Muscle layer of colon (tissue), 2 donors: Measurements from ENCODE around the gene PFDN6.
A peak's percentile ranks its signal among the peaks of the same experiment; 100 is the strongest.
"Not testable (repeated sequence)": the region's sequence is repeated elsewhere in the genome, so short reads cannot be mapped to it uniquely, and the experiment has no call there.

Source experiments
- H3K27ac ChIP-seq: one replicate; pipeline ENCODE4 v1.7.0; 2013; ENCODE audit warnings: low read depth, mild to moderate bottlenecking, low read length, moderate library complexity
- H3K27me3 ChIP-seq, 2 donors: one replicate each; pipeline ENCODE4 v1.7.0; 2013; ENCODE audit warnings: low read length in 2 of 2, mild to moderate bottlenecking in 2 of 2; ENCODE audit not compliant: insufficient read depth in 2 of 2, control insufficient read depth in 1 of 2
- H3K36me3 ChIP-seq: one replicate; pipeline ENCODE4 v1.7.0; 2013; ENCODE audit warnings: mild to moderate bottlenecking, low read length; ENCODE audit not compliant: insufficient read depth
- H3K4me1 ChIP-seq: one replicate; pipeline ENCODE4 v1.7.0; 2013; ENCODE audit warnings: mild to moderate bottlenecking, low read length; ENCODE audit not compliant: insufficient read depth
- H3K4me3 ChIP-seq, 2 donors: one replicate each; pipeline ENCODE4 v1.7.0; 2013; ENCODE audit warnings: low read length in 2 of 2, low read depth in 1 of 2, mild to moderate bottlenecking in 1 of 2, moderate library complexity in 1 of 2
- H3K9ac ChIP-seq: one replicate; pipeline ENCODE4 v1.7.0; 2013; ENCODE audit warnings: low read length
- H3K9me3 ChIP-seq: one replicate; pipeline ENCODE4 v1.7.0; 2013; ENCODE audit warnings: mild to moderate bottlenecking, low read length
- donor health status: abdominal sarcoma.
- donor health status: Adenocarcinoma of cecum.

The PFDN6 gene

DNA sequence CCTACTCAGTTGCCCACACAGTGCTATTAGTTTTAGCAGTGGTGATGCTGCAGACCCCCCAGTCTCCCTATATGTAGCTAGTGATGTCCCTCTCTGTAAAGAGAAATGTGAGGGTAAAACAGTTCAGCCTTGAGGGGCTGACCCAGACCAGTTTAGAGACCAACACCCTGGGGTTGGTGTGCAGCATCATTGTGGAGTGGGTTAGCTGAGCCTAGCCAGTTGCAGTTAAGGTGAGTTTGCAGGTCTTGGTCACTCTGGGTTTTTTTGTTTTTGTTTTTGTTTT lies 12.9 kb upstream of the PFDN6 start:
- Histone ChIP-seq H3K9me3 (no peaks in the 10 kb centered on the region), H3K36me3 (peaks cover 41% of the 10 kb centered on the region), H3K4me3 (peak overlapping the region; percentile 57 to 69), H3K27me3 (no peaks in the 10 kb centered on the region), H3K9ac (peak overlapping the region; percentile 45), H3K4me1 (peaks cover 48% of the 10 kb centered on the region), H3K27ac (peak overlapping the region; percentile 96)

- peak within 1 kb of the TSS; percentile 96 for H3K27ac ChIP-seq
- peaks cover 44% of the 10 kb centered on the region for H3K36me3 ChIP-seq
- peak within 1 kb of the TSS; percentile 57 to 69 for H3K4me3 ChIP-seq
- H3K4me1 ChIP-seq: peaks cover 48% of the 10 kb centered on the region
- no peaks in the 10 kb centered on the region for H3K27me3 ChIP-seq
- H3K9me3 ChIP-seq: no peaks in the 10 kb centered on the region
- H3K9ac ChIP-seq: peak within 1 kb of the TSS; percentile 45
Measured at GRCh38 chr6:33276864-33277662, 12.3 kb upstream of the PFDN6 start, which contains the start of gene B3GALT4. B3GALT4 (plus strand) TSS chr6:33277123; CDS start chr6:33277420, 297 bp downstream.

DNA sequence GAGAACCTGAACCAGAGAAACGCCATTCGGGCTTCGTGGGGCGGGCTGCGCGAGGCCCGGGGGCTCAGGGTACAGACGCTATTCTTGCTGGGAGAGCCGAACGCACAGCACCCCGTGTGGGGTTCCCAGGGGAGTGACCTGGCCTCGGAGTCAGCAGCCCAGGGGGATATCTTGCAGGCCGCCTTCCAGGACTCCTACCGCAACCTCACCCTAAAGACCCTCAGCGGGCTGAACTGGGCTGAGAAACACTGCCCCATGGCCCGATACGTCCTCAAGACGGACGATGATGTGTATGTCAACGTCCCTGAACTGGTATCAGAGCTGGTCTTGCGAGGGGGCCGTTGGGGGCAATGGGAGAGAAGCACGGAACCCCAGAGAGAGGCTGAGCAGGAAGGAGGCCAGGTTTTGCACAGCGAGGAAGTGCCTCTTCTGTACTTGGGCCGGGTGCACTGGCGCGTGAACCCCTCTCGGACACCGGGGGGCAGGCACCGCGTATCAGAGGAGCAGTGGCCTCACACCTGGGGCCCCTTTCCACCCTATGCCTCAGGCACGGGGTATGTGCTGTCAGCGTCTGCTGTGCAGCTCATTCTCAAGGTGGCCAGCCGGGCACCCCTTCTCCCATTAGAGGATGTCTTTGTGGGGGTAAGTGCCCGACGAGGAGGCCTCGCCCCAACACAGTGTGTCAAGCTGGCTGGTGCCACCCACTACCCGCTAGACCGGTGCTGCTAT lies 11.6 kb upstream of the PFDN6 start:
- peak overlapping the region; percentile 57 to 69 for H3K4me3 ChIP-seq
- H3K9me3 ChIP-seq: no peaks in the 10 kb centered on the region
- peak overlapping the region; percentile 96 for H3K27ac ChIP-seq
- H3K27me3 ChIP-seq: no peaks in the 10 kb centered on the region
- peak overlapping the region; percentile 29 for H3K9ac ChIP-seq
- H3K4me1 ChIP-seq: peaks cover 42% of the 10 kb centered on the region
- peaks cover 50% of the 10 kb centered on the region for H3K36me3 ChIP-seq

- no peak overlapping the region for H3K9ac ChIP-seq
- peak overlapping the region in 1 of 2 donors; percentile 57 for H3K4me3 ChIP-seq
- peak overlapping the region; percentile 96 for H3K27ac ChIP-seq
- no peaks in the 10 kb centered on the region for H3K9me3 ChIP-seq
- peaks cover 45% of the 10 kb centered on the region for H3K36me3 ChIP-seq
- no peaks in the 10 kb centered on the region for H3K27me3 ChIP-seq
- H3K4me1 ChIP-seq: peaks cover 37% of the 10 kb centered on the region
Measured at GRCh38 chr6:33278392-33278741, 11.0 kb upstream of the PFDN6 start.

DNA sequence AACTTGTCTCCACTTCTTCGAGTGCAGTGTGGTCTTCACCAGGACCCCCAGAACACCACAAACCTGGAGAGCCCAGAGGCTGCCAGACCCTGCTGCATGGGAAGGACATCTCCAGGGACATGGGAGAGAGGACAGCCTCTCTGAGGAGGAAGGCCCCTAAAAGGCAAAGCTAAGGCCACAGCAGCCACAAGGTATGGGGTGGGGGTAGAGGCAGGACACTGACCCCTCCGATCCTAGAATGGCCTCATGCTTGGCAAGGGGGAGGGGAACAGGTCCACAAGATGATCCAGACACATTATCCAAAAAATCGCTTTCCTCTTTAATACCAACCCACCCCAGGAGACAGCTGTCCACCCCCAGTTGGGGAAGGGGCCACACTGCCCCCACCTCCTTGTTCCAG lies 10.6 kb upstream of the PFDN6 start:
- Histone ChIP-seq H3K27me3 (no peaks in the 10 kb centered on the region), H3K4me3 (no peak overlapping the region), H3K9ac (no peak overlapping the region), H3K4me1 (peaks cover 34% of the 10 kb centered on the region), H3K27ac (no peak overlapping the region), H3K9me3 (no peaks in the 10 kb centered on the region), H3K36me3 (peaks cover 47% of the 10 kb centered on the region)

DNA sequence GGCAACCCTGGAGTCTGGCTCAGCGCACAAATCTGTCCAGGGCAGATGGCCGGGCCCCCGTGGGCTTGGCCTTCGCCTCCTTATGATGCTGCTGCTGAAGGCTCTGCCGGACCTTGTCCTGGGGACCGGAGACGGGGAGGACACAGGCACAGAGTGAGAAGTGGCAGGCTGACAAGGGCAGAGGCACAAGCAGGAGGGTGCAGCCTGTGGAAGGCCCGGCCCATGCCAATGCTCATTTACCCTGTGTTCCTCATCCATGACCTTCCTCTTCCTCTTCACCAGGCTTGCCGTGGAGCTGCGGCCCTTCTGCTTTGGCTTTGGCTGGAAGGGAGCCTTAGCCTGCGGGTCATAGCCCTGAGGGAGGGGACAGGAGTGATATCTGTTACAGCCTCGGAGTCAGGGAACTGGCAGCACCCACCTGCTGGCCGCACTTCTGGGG lies 10.1 kb upstream of the PFDN6 start:
- Histone ChIP-seq H3K27ac (no peak overlapping the region), H3K9me3 (no peaks in the 10 kb centered on the region), H3K36me3 (peaks cover 50% of the 10 kb centered on the region), H3K9ac (no peak overlapping the region), H3K27me3 (no peaks in the 10 kb centered on the region), H3K4me1 (peaks cover 29% of the 10 kb centered on the region), H3K4me3 (no peak overlapping the region)

DNA sequence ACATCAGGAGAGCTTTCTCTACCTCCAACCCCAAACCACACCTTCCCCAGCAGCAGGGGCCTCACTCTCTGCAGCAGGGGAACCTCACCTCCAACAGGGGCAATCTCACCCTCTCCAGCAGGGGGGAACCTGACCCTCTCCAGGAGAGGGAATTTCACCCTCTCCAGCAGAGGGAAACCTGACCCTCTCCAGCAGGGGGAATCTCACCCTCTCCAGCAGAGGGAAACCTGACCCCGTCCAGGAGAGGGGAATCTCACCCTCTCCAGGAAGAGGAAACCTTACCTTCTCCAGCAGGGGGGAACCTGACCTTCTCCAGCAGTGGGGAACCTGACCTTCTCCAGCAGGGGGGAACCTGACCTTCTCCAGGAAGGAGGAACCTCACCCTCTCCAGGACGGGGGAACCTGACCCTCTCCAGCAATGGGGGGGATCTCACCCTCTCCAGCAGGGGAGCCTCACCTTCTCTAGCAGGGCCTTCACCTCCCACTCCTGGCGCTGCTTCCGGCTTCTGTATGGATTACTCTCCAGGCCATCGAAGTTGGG lies 9.4 kb upstream of the PFDN6 start:
- Histone ChIP-seq H3K9ac (no peak overlapping the region), H3K27ac (no peak overlapping the region)

GRCh38 chr6:33280539-33280938 lies 8.9 kb upstream of the PFDN6 start:
- H3K9me3 ChIP-seq: no peaks in the 10 kb centered on the region
- H3K36me3 ChIP-seq: peaks cover 43% of the 10 kb centered on the region
- no peaks in the 10 kb centered on the region for H3K27me3 ChIP-seq
- H3K4me1 ChIP-seq: peaks cover 20% of the 10 kb centered on the region
- no peak overlapping the region for H3K4me3 ChIP-seq
- H3K27ac ChIP-seq: no peak overlapping the region
- H3K9ac ChIP-seq: no peak overlapping the region

More for the DNA sequence above, 9.4 kb upstream of the PFDN6 start:
- H3K4me1 ChIP-seq: peaks cover 22% of the 10 kb centered on the region
- H3K9me3 ChIP-seq: no peaks in the 10 kb centered on the region
- peaks cover 48% of the 10 kb centered on the region for H3K36me3 ChIP-seq
- no peak overlapping the region for H3K4me3 ChIP-seq
- H3K27me3 ChIP-seq: no peaks in the 10 kb centered on the region

DNA sequence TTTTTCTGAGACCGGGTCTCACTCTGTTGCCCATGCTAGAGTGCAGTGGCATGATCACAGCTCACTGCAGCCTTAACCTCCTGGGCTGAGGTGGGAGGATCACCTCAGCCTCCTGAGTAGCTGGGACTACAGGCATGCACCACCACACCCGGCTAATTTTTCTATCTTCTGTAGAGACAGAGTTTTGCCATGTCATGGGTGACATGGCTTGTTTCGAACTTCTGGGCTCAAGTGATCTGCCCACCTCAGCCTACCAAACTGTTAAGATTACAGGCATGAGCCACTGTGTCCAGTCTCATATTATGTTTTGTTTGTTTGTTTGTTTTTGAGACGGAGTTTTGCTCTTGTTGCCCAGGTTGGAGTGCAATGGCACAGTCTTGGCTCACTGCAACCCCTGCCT lies 4.2 kb upstream of the PFDN6 start:
- Histone ChIP-seq H3K4me1 (peaks cover 16% of the 10 kb centered on the region), H3K36me3 (peaks cover 39% of the 10 kb centered on the region)
- not testable (repeated sequence) for H3K27me3 ChIP-seq, H3K9me3 ChIP-seq, H3K9ac ChIP-seq, H3K4me3 ChIP-seq, H3K27ac ChIP-seq

- Histone ChIP-seq H3K36me3 (peaks cover 45% of the 10 kb centered on the region), H3K4me3 (no peak overlapping the region)
Measured at GRCh38 chr6:33286946-33287914, 2.2 kb upstream of the PFDN6 start.

More at GRCh38 chr6:33286946-33287914, 2.2 kb upstream of the PFDN6 start:
- Histone ChIP-seq H3K27ac (no peak overlapping the region), H3K9me3 (no peaks in the 10 kb centered on the region), H3K4me1 (peaks cover 19% of the 10 kb centered on the region), H3K27me3 (no peaks in the 10 kb centered on the region), H3K9ac (no peak overlapping the region)
